ENCODE measurements around the gene SMPD1.

SMPD1 gene

DNA sequence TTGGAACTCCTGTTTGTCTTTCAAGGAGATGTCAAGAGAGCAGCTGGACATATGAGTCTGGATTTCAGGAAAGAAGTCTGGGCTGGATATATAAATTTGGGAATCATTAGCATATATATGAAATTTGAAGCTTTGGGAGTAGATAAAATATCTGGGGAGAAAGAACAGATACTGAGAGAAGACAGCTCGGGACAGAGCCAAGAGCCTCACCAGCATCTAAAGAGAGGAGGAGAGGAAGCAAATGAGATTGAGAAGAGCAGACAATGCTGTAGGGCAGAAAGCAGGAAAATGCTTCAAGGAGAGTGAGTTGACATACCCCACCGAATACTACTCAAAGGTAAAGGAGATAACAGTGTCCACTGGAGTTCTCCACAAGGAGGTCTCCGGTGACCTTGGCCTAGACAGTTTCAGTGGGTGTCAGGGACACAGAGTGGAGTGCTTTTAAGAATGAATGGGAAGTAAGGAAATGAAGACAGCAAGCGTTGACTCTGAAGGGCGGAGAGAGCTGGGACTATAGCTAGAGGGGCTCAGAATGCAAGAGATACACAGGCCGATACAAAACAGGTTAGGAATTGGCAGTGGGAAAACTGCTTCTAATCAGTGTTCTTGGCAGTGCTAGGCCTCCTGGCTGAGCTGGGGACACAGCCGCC lies 27.8 kb downstream of the SMPD1 start:
- Mint-ChIP-seq H3K9me3 (ENCODE audit: low read depth) (no peaks in the 10 kb centered on the region), H3K27me3 (no peaks in the 10 kb centered on the region), H3K27ac (no peak overlapping the region), H3K36me3 (no peaks in the 10 kb centered on the region), H3K4me3 (no peak overlapping the region), H3K4me1 (ENCODE audit: low read depth) (peaks cover 8% of the 10 kb centered on the region)

- Mint-ChIP-seq H3K4me3 (no peak overlapping the region), H3K9me3 (ENCODE audit: low read depth) (no peaks in the 10 kb centered on the region), H3K36me3 (no peaks in the 10 kb centered on the region), H3K27ac (no peak overlapping the region), H3K4me1 (ENCODE audit: low read depth) (peaks cover 4% of the 10 kb centered on the region), H3K27me3 (no peaks in the 10 kb centered on the region)
These were observed 28.3 kb downstream of the SMPD1 start for GRCh38 chr11:6418557-6419008.

DNA sequence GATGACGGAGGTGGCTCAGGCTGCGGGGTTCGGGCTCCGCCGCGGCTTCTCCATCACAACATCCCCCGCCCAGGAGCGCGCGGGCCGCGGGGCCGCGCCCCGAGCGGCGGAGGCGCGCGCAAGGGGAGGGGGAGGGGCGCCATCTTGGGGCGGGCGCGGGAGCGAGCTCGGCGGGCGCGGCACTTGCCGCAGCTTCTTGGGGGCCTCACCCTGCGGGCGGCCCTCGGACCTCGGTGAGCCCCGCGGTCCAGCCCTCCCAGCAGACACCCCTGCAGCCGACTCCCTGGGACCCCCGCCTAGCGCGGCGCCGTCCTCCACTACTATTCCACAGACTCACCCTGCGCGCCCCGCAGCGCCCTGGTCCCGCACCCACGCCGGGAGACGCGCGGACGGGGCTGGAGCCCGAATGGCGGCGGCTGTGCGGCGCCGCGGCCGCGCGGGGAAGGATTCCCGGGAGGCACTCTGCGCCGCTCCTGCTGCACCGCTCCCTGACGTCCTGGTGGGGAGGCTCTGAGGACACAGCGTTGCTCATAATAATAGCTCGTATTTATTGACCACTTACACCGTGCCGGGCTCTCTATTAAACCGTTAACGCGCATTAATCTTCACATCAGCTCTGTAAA lies 28.8 kb downstream of the SMPD1 start, which contains the start of gene APBB1:
APBB1 (minus strand) TSS at position 86 of the 623 bp plus-strand sequence. CDS start 7,747 bp downstream, outside the sequence.
- Mint-ChIP-seq H3K27ac (peak within 1 kb of the TSS; percentile 82), H3K4me1 (ENCODE audit: low read depth) (peaks cover 4% of the 10 kb centered on the region), H3K4me3 (peak within 1 kb of the TSS; percentile 87)

GRCh38 chr11:6420677-6421076 lies 30.4 kb downstream of the SMPD1 start:
- peaks cover 4% of the 10 kb centered on the region for H3K4me1 Mint-ChIP-seq (ENCODE audit: low read depth)
- peak overlapping the region; percentile 87 for H3K4me3 Mint-ChIP-seq
- no peaks in the 10 kb centered on the region for H3K27me3 Mint-ChIP-seq
- no peak overlapping the region for H3K27ac Mint-ChIP-seq
- H3K36me3 Mint-ChIP-seq = no peaks in the 10 kb centered on the region
- H3K9me3 Mint-ChIP-seq (ENCODE audit: low read depth) = no peaks in the 10 kb centered on the region

More for the DNA sequence above, 28.8 kb downstream of the SMPD1 start, which contains the start of gene APBB1:
- Mint-ChIP-seq H3K9me3 (ENCODE audit: low read depth) (no peaks in the 10 kb centered on the region), H3K36me3 (no peaks in the 10 kb centered on the region), H3K27me3 (no peaks in the 10 kb centered on the region)

- Mint-ChIP-seq H3K27ac (no peak overlapping the region), H3K27me3 (no peaks in the 10 kb centered on the region), H3K4me3 (no peak overlapping the region), H3K4me1 (ENCODE audit: low read depth) (no peaks in the 10 kb centered on the region), H3K36me3 (no peaks in the 10 kb centered on the region), H3K9me3 (ENCODE audit: low read depth) (no peaks in the 10 kb centered on the region)
These were observed 37.2 kb downstream of the SMPD1 start for GRCh38 chr11:6427516-6427915.

- H3K27me3 Mint-ChIP-seq = no peaks in the 10 kb centered on the region
- no peaks in the 10 kb centered on the region for H3K9me3 Mint-ChIP-seq (ENCODE audit: low read depth)
- H3K36me3 Mint-ChIP-seq = no peaks in the 10 kb centered on the region
- no peak overlapping the region for H3K27ac Mint-ChIP-seq
- H3K4me1 Mint-ChIP-seq (ENCODE audit: low read depth) = peaks cover 3% of the 10 kb centered on the region
- no peak overlapping the region for H3K4me3 Mint-ChIP-seq
These were observed 41.6 kb downstream of the SMPD1 start for GRCh38 chr11:6431861-6432260.

DNA sequence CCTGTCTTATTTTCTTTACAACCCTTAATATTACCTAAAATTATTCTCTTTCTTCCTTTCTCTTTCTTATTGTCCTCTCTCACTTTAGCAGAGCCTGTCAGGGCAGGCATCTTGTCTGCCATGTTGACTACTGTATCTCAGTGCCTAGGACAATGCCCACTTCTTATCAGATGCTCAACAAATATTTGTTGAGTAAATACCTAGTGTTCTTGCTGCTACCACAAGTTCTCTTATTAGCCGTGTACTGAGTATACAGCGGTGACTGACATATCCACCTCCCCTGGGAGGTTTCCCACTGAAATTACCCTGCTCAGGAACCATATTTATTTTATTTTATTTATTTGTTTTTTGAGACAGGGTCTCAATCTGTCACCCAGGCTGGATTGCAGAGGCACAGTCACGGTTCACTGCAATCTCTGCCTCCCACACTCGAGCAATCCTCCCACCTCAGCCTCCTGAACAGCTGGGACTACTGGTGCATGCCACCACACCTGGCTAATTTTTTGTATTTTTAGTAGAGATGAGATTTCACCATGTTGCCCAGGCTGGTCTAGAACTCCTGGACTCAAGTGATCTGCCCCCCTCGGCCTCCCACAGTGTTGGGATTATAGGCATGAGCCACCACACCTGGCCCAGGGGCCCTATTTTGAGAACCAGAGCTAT lies 43.9 kb downstream of the SMPD1 start:
- no peaks in the 10 kb centered on the region for H3K9me3 Mint-ChIP-seq (ENCODE audit: low read depth)
- H3K4me1 Mint-ChIP-seq (ENCODE audit: low read depth) = peaks cover 3% of the 10 kb centered on the region
- H3K4me3 Mint-ChIP-seq = no peak overlapping the region
- no peaks in the 10 kb centered on the region for H3K27me3 Mint-ChIP-seq
- no peak overlapping the region for H3K27ac Mint-ChIP-seq
- no peaks in the 10 kb centered on the region for H3K36me3 Mint-ChIP-seq

GRCh38 chr11:6437423-6437822 lies 47.1 kb downstream of the SMPD1 start:
- H3K27me3 Mint-ChIP-seq = no peaks in the 10 kb centered on the region
- H3K36me3 Mint-ChIP-seq = no peaks in the 10 kb centered on the region
- H3K27ac Mint-ChIP-seq = no peak overlapping the region
- H3K9me3 Mint-ChIP-seq (ENCODE audit: low read depth) = no peaks in the 10 kb centered on the region
- no peak overlapping the region for H3K4me3 Mint-ChIP-seq
- H3K4me1 Mint-ChIP-seq (ENCODE audit: low read depth) = peaks cover 3% of the 10 kb centered on the region

GRCh38 chr11:6437993-6438392 lies 47.7 kb downstream of the SMPD1 start:
- Mint-ChIP-seq H3K27ac (no peak overlapping the region), H3K36me3 (no peaks in the 10 kb centered on the region), H3K27me3 (no peaks in the 10 kb centered on the region), H3K9me3 (ENCODE audit: low read depth) (no peaks in the 10 kb centered on the region), H3K4me1 (ENCODE audit: low read depth) (peaks cover 3% of the 10 kb centered on the region), H3K4me3 (no peak overlapping the region)

DNA sequence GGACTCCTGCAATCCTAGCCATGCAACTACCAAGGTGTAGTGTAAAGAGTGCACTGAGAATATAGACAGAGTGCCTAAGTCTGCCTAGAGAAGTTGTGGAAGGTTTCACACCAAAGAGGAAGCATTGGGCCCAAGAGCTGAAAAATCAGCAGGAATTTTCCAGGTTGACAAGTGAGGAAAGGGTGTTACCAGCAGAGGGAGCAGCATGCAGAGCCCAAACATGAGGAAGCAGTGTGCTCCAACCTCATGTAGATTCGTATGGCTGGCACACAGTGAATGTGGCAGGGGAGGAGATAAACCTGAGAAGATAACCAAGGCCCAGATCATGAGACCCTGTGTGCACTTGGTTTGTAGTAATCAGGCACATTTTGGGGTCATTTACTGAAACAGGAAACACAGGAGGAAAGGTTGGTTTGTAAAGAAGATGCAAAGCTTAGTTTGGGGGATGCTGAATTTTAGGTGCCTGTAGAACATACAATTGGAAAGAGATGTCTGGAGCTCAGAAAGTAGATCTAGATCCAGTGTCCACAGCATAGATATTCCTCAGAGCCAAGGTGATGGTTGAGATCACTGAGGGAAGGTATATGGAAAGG lies 48.8 kb downstream of the SMPD1 start:
- Mint-ChIP-seq H3K27ac (no peak overlapping the region), H3K4me3 (no peak overlapping the region), H3K4me1 (ENCODE audit: low read depth) (peaks cover 3% of the 10 kb centered on the region), H3K27me3 (no peaks in the 10 kb centered on the region), H3K36me3 (no peaks in the 10 kb centered on the region), H3K9me3 (ENCODE audit: low read depth) (no peaks in the 10 kb centered on the region)

DNA sequence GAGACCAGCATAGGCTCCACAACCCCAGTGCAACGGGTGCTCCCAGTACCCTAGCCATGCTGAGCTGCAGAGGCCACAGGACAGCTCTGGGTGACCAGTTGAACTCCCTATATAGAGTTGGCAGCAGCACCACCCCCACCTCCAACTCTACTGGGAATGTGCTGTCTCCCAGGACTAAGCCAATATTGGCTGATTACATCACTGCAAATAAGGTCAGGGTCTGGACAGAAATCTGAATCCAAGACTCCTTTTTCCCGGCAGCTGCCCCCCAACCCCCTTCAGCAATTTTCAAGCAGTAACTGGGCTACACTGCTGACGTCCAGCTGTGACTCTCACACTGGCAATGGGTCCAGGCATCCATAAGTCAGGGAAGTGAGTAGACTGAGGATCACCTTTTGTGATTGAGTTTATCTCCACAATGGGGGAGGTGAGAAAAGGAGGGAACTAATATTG lies 50.7 kb downstream of the SMPD1 start, which contains the start of gene HPX:
HPX (minus strand) TSS at position 82 of the 453 bp plus-strand sequence; CDS start at position 58, 24 bp downstream.
- Mint-ChIP-seq H3K36me3 (no peaks in the 10 kb centered on the region), H3K27ac (no peak within 1 kb of the TSS), H3K9me3 (ENCODE audit: low read depth) (no peaks in the 10 kb centered on the region), H3K4me3 (no peak within 1 kb of the TSS), H3K27me3 (no peaks in the 10 kb centered on the region), H3K4me1 (ENCODE audit: low read depth) (peaks cover under 1% of the 10 kb centered on the region)

DNA sequence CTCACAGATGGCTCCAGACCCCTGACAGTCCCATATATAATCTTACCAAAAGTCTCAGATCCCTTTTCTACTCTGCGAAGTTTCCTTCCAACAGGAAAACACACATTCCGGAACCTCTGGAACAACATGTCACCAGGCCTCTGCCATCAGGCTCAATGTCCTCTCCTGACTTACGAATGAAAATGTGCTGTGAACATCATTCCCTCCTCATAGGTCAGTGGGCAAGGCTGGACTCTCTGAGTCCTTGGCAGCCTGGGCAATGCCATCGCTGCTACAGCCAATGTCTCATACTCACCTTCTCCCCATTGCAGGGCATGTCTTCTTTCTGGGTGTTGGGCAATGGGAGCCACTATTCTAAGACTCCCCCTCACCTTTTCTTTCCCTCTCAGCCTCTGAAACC lies 52.2 kb downstream of the SMPD1 start:
- no peaks in the 10 kb centered on the region for H3K27me3 Mint-ChIP-seq

DNA sequence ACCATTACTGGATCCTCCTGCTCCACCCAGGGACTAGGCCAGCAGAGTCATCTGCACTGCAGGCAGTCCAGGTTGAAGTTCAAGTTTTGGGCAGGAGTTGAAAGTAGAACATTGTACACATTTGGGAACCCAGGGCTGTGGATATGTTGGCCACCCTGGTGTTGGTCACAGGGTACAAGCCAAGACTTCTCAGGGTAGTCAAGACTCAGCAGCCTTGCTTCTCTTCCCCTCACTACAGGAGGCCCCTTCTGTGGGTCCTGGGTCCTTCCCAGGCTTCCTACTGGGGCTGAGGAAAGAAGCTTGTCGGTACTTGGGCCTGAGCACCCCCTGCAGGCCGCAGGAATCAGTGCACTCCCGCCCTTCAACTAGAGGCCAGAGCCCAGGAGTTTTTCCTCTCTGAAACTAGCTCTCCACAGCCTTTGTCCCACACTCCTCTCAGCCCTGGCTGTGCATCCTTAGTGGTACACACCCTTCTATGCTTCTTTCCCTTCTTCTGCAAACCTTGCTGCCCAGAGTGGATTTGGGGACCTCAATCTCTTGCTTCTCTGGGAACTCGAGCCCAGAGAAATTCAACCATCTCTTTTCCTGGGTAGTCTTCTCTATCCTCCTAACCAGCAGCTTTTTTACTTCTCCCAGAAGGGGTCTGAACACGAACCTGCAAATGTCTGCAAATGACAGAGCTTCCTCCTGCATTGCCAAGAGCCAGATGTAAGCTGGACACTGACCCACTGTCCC lies 53.2 kb downstream of the SMPD1 start:
- no peaks in the 10 kb centered on the region for H3K27me3 Mint-ChIP-seq
- no peaks in the 10 kb centered on the region for H3K9me3 Mint-ChIP-seq (ENCODE audit: low read depth)
- no peaks in the 10 kb centered on the region for H3K36me3 Mint-ChIP-seq

More for the DNA sequence above, 52.2 kb downstream of the SMPD1 start:
- Mint-ChIP-seq H3K9me3 (ENCODE audit: low read depth) (no peaks in the 10 kb centered on the region), H3K4me1 (ENCODE audit: low read depth) (no peaks in the 10 kb centered on the region), H3K4me3 (no peak overlapping the region), H3K36me3 (no peaks in the 10 kb centered on the region), H3K27ac (no peak overlapping the region)

More for the DNA sequence above, 53.2 kb downstream of the SMPD1 start:
- Mint-ChIP-seq H3K27ac (no peak overlapping the region), H3K4me1 (ENCODE audit: low read depth) (no peaks in the 10 kb centered on the region), H3K4me3 (no peak overlapping the region)

Data from activated naive CD8-positive, alpha-beta T cell (primary cell).